ENCODE measurements around the gene GATA5. TPM values are rescaled to one million over a fixed set of nuclear protein-coding genes. Genes with fewer than 3 reads are reported as not detected.

Gene GATA5
- total and polyA plus RNA-seq, 3 experiments from 2014 or later: not detected

DNA sequence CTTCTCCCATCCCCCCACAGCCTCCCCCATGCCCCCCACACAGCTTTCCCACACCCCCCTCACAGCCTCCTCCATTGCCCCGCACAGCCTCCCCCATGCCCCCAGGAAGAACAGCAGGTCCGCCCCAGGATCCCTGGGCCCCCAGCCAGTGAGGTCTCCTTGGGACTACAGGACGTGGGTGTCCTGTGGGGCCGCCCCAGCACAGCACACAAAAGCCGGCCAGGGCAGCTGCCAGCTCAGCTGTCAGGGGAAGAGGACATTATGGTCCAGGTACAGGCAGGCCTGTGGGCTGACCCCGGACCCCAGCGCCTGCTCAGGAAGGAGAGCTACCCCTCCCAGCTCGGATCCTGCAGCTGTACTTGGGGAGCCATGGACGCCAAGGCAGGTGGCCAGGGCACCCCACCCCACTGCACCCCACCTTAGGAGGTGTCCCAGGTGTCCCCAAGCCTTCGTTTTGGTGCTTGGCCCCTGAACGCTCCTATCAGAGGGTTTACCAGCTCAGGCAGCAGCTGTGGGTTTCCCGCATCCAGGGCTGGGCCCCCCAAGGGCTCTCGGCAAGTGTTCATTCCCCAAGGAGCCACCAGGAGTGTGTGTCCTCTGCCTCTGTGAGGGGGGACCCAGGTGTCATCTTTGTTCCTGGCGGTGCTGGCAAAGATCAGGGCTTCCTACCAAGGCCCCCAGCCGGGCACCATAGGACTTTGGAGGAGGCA, 42.3 kb upstream of the GATA5 start:
- Mint-ChIP-seq H3K4me3 (no peak overlapping the region), H3K4me1 (no peaks in the 10 kb centered on the region), H3K9me3 (no peaks in the 10 kb centered on the region), H3K27me3 (peaks cover 11 to 43% of the 10 kb centered on the region in 2 donors), H3K36me3 (no peaks in the 10 kb centered on the region), H3K27ac (no peak overlapping the region)
- H3K4me1 ChIP-seq (ENCODE audit: insufficient read depth, low read length): no peaks in the 10 kb centered on the region
- H3K27me3 ChIP-seq (ENCODE audit: insufficient read depth, low read length, poor library complexity, severe bottlenecking): no peaks in the 10 kb centered on the region
- no peak for DNase-seq
- no peak overlapping the region for H3K27ac ChIP-seq (ENCODE audit: low read depth, low read length)
- H3K36me3 ChIP-seq (ENCODE audit: insufficient read depth, low read length): no peaks in the 10 kb centered on the region
- no peak overlapping the region for H3K4me3 ChIP-seq (ENCODE audit: low read length)
- ChIA-PET CTCF (no interaction called here), POLR2A (no interaction called here)
- no peaks in the 10 kb centered on the region for H3K9me3 ChIP-seq (ENCODE audit: low read length)

DNA sequence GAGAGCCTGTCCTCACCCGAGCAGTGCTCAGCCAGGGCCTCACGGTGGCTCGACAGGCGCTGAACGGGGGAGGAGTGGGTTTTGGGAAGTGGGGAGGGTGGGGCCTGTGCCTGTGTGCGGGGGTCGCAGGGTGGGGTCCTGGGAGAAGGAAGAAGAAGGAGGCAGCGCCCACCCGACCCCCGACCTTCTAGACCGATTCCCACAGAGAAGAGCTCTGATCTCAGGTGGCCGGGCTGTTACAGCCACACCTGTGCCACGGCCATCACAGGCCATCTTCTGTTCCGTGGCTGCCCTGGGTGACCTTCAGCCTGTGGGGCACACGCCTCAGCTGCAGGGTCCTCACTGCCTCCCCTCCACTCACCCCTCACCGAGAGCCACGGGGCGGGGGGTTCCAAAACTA, 41.4 kb upstream of the GATA5 start:
- DNase-seq: no peak
- no peak overlapping the region for H3K27ac ChIP-seq (ENCODE audit: low read depth, low read length)
- no peak overlapping the region for H3K27ac Mint-ChIP-seq
- H3K36me3 ChIP-seq (ENCODE audit: insufficient read depth, low read length): no peaks in the 10 kb centered on the region
- no peaks in the 10 kb centered on the region for H3K27me3 ChIP-seq (ENCODE audit: insufficient read depth, low read length, poor library complexity, severe bottlenecking)
- H3K36me3 Mint-ChIP-seq: no peaks in the 10 kb centered on the region
- H3K9me3 Mint-ChIP-seq: no peaks in the 10 kb centered on the region
- H3K4me3 ChIP-seq (ENCODE audit: low read length): no peak overlapping the region
- ChIA-PET POLR2A (no interaction called here), CTCF (interaction anchor here (1.7 kb wide), 1 partner anchor 17 kb away, joined by 4 read pairs; no protein-coding TSS in a partner anchor)
- H3K4me1 Mint-ChIP-seq: no peaks in the 10 kb centered on the region
- no peak overlapping the region for H3K4me3 Mint-ChIP-seq
- H3K27me3 Mint-ChIP-seq: peaks cover 11 to 36% of the 10 kb centered on the region in 2 donors
- H3K9me3 ChIP-seq (ENCODE audit: low read length): no peaks in the 10 kb centered on the region
- H3K4me1 ChIP-seq (ENCODE audit: insufficient read depth, low read length): no peaks in the 10 kb centered on the region

DNA sequence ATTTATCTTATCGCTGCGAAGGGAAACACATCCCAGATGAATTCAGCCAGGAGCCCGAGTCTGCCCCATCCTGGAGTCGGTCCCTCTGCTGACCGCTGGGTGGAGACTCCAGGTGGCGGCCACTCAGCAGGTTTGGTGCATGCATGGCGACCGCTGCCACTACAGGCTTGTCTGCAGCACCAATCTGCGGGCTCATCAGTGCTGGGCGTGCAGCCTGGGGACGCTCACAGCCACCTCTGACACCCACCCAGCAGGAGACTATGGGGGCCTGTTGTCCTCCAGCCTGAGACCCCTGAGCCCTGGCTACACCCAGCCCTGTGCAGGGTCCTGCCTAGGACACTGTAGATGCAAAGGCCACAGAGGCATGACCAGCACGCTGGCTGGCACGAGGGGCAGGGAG, 40.5 kb upstream of the GATA5 start:
- no peak for DNase-seq
- Mint-ChIP-seq H3K27me3 (peaks cover 9 to 29% of the 10 kb centered on the region in 2 donors), H3K36me3 (no peaks in the 10 kb centered on the region), H3K27ac (no peak overlapping the region), H3K4me3 (no peak overlapping the region), H3K4me1 (no peaks in the 10 kb centered on the region), H3K9me3 (no peaks in the 10 kb centered on the region)
- Histone ChIP-seq H3K36me3 (ENCODE audit: insufficient read depth, low read length) (no peaks in the 10 kb centered on the region), H3K27ac (ENCODE audit: low read depth, low read length) (no peak overlapping the region), H3K27me3 (ENCODE audit: insufficient read depth, low read length, poor library complexity, severe bottlenecking) (no peaks in the 10 kb centered on the region), H3K4me1 (ENCODE audit: insufficient read depth, low read length) (no peaks in the 10 kb centered on the region), H3K4me3 (ENCODE audit: low read length) (no peak overlapping the region), H3K9me3 (ENCODE audit: low read length) (no peaks in the 10 kb centered on the region)
- ChIA-PET CTCF (interaction anchor here (1.7 kb wide), 1 partner anchor 17 kb away, joined by 4 read pairs; no protein-coding TSS in a partner anchor), POLR2A (interaction anchor here (0.6 kb wide), 1 partner anchor 133 kb away, joined by 3 read pairs; no protein-coding TSS in a partner anchor)

DNA sequence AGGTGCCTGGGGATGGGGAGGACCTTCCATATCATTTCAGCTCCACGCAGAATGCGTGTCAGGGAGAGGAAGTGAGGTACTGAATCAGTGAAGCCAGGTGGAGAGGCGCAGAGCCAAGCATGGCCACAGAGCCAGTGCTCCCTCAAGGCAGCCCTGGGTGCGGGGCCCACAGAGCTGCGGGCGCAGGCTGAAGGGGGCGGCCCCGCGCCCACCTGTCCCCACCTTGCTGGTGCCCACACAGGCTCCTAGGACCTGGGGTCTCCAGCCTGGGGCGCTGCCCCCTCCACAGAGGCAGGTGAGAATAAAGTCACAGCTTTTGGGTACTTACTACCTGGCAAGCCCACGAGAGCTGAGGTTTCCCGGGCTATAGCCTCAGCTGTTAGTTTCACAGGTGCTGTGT, 40.0 kb upstream of the GATA5 start:
- no peaks in the 10 kb centered on the region for H3K27me3 ChIP-seq (ENCODE audit: insufficient read depth, low read length, poor library complexity, severe bottlenecking)
- Mint-ChIP-seq H3K36me3 (no peaks in the 10 kb centered on the region), H3K4me1 (no peaks in the 10 kb centered on the region), H3K4me3 (no peak overlapping the region), H3K27ac (no peak overlapping the region), H3K9me3 (no peaks in the 10 kb centered on the region), H3K27me3 (peaks cover 9 to 25% of the 10 kb centered on the region in 2 donors)
- H3K36me3 ChIP-seq (ENCODE audit: insufficient read depth, low read length): no peaks in the 10 kb centered on the region
- H3K9me3 ChIP-seq (ENCODE audit: low read length): no peaks in the 10 kb centered on the region
- DNase-seq: no peak
- H3K4me1 ChIP-seq (ENCODE audit: insufficient read depth, low read length): no peaks in the 10 kb centered on the region
- ChIA-PET POLR2A (interaction anchor here (0.6 kb wide), 1 partner anchor 133 kb away, joined by 3 read pairs; no protein-coding TSS in a partner anchor), CTCF (interaction anchor here (1.7 kb wide), 1 partner anchor 16 kb away, joined by 4 read pairs; no protein-coding TSS in a partner anchor)
- H3K4me3 ChIP-seq (ENCODE audit: low read length): no peak overlapping the region
- no peak overlapping the region for H3K27ac ChIP-seq (ENCODE audit: low read depth, low read length)

DNA sequence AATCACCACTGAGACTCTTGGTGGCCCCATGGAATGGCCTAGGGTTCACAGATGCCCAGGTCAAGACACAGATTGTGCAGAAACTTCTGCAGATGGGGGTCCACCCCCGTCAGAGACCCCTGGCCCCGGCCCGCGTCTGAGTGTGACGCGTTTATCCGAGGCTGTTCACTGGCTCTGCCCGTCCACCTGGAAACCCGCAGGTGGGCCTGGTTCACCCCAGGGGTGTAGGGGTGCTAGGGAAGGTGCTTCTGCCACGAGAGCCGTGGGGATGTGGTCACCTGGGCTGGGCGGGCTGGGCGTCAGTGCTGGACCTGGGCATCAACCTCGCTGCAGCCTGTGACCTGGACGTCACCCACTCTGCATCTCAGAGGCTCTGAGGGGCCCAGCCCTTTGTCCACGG, 39.5 kb upstream of the GATA5 start:
- DNase-seq: no peak
- H3K4me3 ChIP-seq (ENCODE audit: low read length): no peak overlapping the region
- H3K36me3 Mint-ChIP-seq: no peaks in the 10 kb centered on the region
- no peak overlapping the region for H3K27ac ChIP-seq (ENCODE audit: low read depth, low read length)
- no peak overlapping the region for H3K27ac Mint-ChIP-seq
- H3K27me3 Mint-ChIP-seq: peaks cover 8 to 25% of the 10 kb centered on the region in 2 donors
- H3K4me1 ChIP-seq (ENCODE audit: insufficient read depth, low read length): no peaks in the 10 kb centered on the region
- no peaks in the 10 kb centered on the region for H3K9me3 Mint-ChIP-seq
- H3K9me3 ChIP-seq (ENCODE audit: low read length): no peaks in the 10 kb centered on the region
- no peaks in the 10 kb centered on the region for H3K4me1 Mint-ChIP-seq
- no peaks in the 10 kb centered on the region for H3K36me3 ChIP-seq (ENCODE audit: insufficient read depth, low read length)
- POLR2A ChIA-PET: no interaction called here
- CTCF ChIA-PET: no interaction called here
- H3K27me3 ChIP-seq (ENCODE audit: insufficient read depth, low read length, poor library complexity, severe bottlenecking): no peaks in the 10 kb centered on the region
- H3K4me3 Mint-ChIP-seq: no peak overlapping the region

- Histone ChIP-seq H3K9me3 (ENCODE audit: low read length) (no peaks in the 10 kb centered on the region), H3K4me3 (ENCODE audit: low read length) (no peak overlapping the region), H3K27ac (ENCODE audit: low read depth, low read length) (no peak overlapping the region), H3K36me3 (ENCODE audit: insufficient read depth, low read length) (no peaks in the 10 kb centered on the region), H3K4me1 (ENCODE audit: insufficient read depth, low read length) (no peaks in the 10 kb centered on the region), H3K27me3 (ENCODE audit: insufficient read depth, low read length, poor library complexity, severe bottlenecking) (no peaks in the 10 kb centered on the region)
- no peak overlapping the region for H3K27ac Mint-ChIP-seq
- H3K27me3 Mint-ChIP-seq: peaks cover 5 to 25% of the 10 kb centered on the region in 2 donors
- DNase-seq: no peak
- no peaks in the 10 kb centered on the region for H3K4me1 Mint-ChIP-seq
- H3K4me3 Mint-ChIP-seq: no peak overlapping the region
- H3K9me3 Mint-ChIP-seq: no peaks in the 10 kb centered on the region
- CTCF ChIA-PET: no interaction called here
- POLR2A ChIA-PET: no interaction called here
- no peaks in the 10 kb centered on the region for H3K36me3 Mint-ChIP-seq
Observed at GRCh38 chr20:62513991-62514390, 38.2 kb upstream of the GATA5 start.

DNA sequence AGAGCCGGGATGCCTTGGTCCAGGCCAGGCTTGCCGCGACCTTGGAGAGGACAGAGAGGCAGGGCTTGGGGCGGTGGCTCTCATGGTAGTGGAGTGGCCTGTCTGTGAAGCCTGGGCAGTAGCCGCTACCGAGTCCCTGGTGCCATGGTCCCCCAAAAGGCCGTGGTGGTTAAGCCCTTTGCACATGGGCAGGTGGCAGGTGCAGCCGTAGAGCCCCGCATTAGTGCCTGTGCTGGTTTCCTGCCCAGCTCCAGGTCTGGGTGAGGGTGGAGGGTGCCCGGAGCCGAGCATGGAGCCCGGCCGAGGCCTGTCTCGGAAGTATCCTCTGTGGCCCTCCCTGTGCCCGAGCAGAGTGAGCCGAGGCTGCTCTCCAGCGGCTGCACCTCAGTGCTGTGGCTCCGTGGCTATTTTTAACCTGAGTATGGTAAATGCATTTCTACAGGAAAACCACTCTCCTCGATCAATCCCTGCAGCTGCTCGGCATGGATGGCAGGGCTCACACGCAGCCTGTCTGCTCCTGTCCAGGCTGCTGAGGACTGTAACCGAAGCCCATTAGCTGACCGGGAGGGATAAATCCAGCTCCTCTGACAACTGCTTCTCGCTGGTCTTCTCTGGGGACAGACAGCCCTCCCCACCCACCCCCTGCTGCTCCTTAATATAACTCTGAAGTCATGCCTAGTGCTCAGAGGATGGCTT, 36.3 kb upstream of the GATA5 start:
- peaks cover 5 to 22% of the 10 kb centered on the region in 2 donors for H3K27me3 Mint-ChIP-seq
- H3K4me3 Mint-ChIP-seq: no peak overlapping the region
- H3K27me3 ChIP-seq (ENCODE audit: insufficient read depth, low read length, poor library complexity, severe bottlenecking): no peaks in the 10 kb centered on the region
- no peaks in the 10 kb centered on the region for H3K9me3 ChIP-seq (ENCODE audit: low read length)
- H3K4me3 ChIP-seq (ENCODE audit: low read length): no peak overlapping the region
- no peak overlapping the region for H3K27ac ChIP-seq (ENCODE audit: low read depth, low read length)
- H3K36me3 Mint-ChIP-seq: no peaks in the 10 kb centered on the region
- no peak for DNase-seq
- H3K36me3 ChIP-seq (ENCODE audit: insufficient read depth, low read length): no peaks in the 10 kb centered on the region
- no peaks in the 10 kb centered on the region for H3K4me1 Mint-ChIP-seq
- no peak overlapping the region for H3K27ac Mint-ChIP-seq
- no peaks in the 10 kb centered on the region for H3K4me1 ChIP-seq (ENCODE audit: insufficient read depth, low read length)
- H3K9me3 Mint-ChIP-seq: no peaks in the 10 kb centered on the region
- POLR2A ChIA-PET: no interaction called here
- CTCF ChIA-PET: no interaction called here

- ChIA-PET CTCF (no interaction called here), POLR2A (no interaction called here)
- H3K4me1 Mint-ChIP-seq: no peaks in the 10 kb centered on the region
Observed at GRCh38 chr20:62511300-62511914, 35.6 kb upstream of the GATA5 start.

More at GRCh38 chr20:62511300-62511914, 35.6 kb upstream of the GATA5 start:
- Mint-ChIP-seq H3K36me3 (no peaks in the 10 kb centered on the region), H3K27me3 (peaks cover 5 to 15% of the 10 kb centered on the region in 2 donors), H3K4me3 (no peak overlapping the region), H3K27ac (no peak overlapping the region), H3K9me3 (no peaks in the 10 kb centered on the region)
- no peaks in the 10 kb centered on the region for H3K4me1 ChIP-seq (ENCODE audit: insufficient read depth, low read length)
- H3K4me3 ChIP-seq (ENCODE audit: low read length): no peak overlapping the region
- H3K27ac ChIP-seq (ENCODE audit: low read depth, low read length): no peak overlapping the region
- H3K9me3 ChIP-seq (ENCODE audit: low read length): no peaks in the 10 kb centered on the region
- no peak for DNase-seq
- H3K36me3 ChIP-seq (ENCODE audit: insufficient read depth, low read length): no peaks in the 10 kb centered on the region
- no peaks in the 10 kb centered on the region for H3K27me3 ChIP-seq (ENCODE audit: insufficient read depth, low read length, poor library complexity, severe bottlenecking)

All from CD8-positive, alpha-beta memory T cell (primary cell).